ENCODE measurements around the gene ZMYM2. TPM values are rescaled to one million over a fixed set of nuclear protein-coding genes. Genes with fewer than 3 reads are reported as not detected.
A peak's percentile ranks its signal among the peaks of the same experiment; 100 is the strongest.

ZMYM2 gene
- total and polyA plus RNA-seq, 2 of the 13 experiments (the other 11 are each of a cell fraction or from before 2014, with no cell fraction given): 22.4 to 40.8 TPM

GRCh38 chr13:20033486-20033885 is 75.0 kb downstream of the ZMYM2 start (continued):
- TF ChIP-seq, protein P1, sequence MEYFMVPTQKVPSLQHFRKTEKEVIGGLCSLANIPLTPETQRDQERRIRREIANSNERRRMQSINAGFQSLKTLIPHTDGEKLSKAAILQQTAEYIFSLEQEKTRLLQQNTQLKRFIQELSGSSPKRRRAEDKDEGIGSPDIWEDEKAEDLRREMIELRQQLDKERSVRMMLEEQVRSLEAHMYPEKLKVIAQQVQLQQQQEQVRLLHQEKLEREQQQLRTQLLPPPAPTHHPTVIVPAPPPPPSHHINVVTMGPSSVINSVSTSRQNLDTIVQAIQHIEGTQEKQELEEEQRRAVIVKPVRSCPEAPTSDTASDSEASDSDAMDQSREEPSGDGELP (IDR thresholded peaks at IDR 0.05; ENCODE audit: borderline replicate concordance, low read depth): no peak
- TF ChIP-seq SMARCE1 (IDR thresholded peaks at IDR 0.05; ENCODE audit: borderline replicate concordance) (no peak), SPEN (CRISPR knock-in tag; IDR thresholded peaks at IDR 0.05; ENCODE audit: low read depth) (no peak), BRF2 (CRISPR knock-in tag; IDR thresholded peaks at IDR 0.05) (no peak), IRF2 (CRISPR knock-in tag; IDR thresholded peaks at IDR 0.05) (no peak), SIN3A (IDR thresholded peaks at IDR 0.05; ENCODE audit: borderline replicate concordance, low read depth, low read length) (no peak)

- H3K9ac ChIP-seq (ENCODE audit: insufficient read depth, low read depth, low read length): no peak overlapping the region
- no peak overlapping the region for H3K4me2 ChIP-seq (ENCODE audit: low read depth, low read length)
- no peak for ATAC-seq
- BruUV-seq (replicated peaks): no TSS peak
- FAIRE-seq: peak; percentile 12
- in situ Hi-C loops (cut with HindIII; ENCODE audit: extremely low pct_ligation_motif_present, low pct_unique_long_range_greater_than_20kb): no loop called here
- TF ChIP-seq STAG1 (CRISPR knock-in tag; IDR thresholded peaks at IDR 0.05) (peak; percentile 43), ZBTB40 (IDR thresholded peaks at IDR 0.05) (no peak), ZBTB40 (CRISPR knock-in tag; IDR thresholded peaks at IDR 0.05) (no peak), CTCF (CRISPR knock-in tag; IDR thresholded peaks at IDR 0.05) (0 out of 2 replicates have a peak, but pooled peaks have one; percentile 22)
- POLR2A ChIA-PET: no interaction called here
- H4K20me1 ChIP-seq (ENCODE audit: insufficient read depth, low read length): no peaks in the 10 kb centered on the region
- intact Hi-C loops (cut with micrococcal nuclease; ENCODE audit: unreplicated experiment): loop anchor here (1.0 kb wide), 1 partner anchor 128 kb away; no protein-coding TSS in a partner anchor
- H3K27ac ChIP-seq (ENCODE audit: extremely low read length, insufficient read depth, low read length): no peak overlapping the region
- no peak overlapping the region for H3K4me3 ChIP-seq (replicated peaks in 1 of 3; ENCODE audit: insufficient read depth in 1 of 3, low read depth in 2 of 3, low read length in 3 of 3)
- H3K4me1 ChIP-seq (ENCODE audit: insufficient read depth, low read length): no peaks in the 10 kb centered on the region
- no peak overlapping the region for H2AFZ ChIP-seq (ENCODE audit: low read length)
- no peaks in the 10 kb centered on the region for H3K9me3 ChIP-seq (ENCODE audit: low read length)
- CTCF ChIA-PET (ENCODE audit: low intra/inter-chr PET ratio, low total read pairs): interaction anchor here (1.6 kb wide), 1 partner anchor 128 kb away, joined by 7 read pairs; no protein-coding TSS in a partner anchor
- WGBS (ENCODE audit: low lambda C conversion rate): 81% methylated on average over 4 of the region's 4 CpGs
- no peak for DNase-seq (ENCODE audit: low spot score)
- no peaks in the 10 kb centered on the region for H3K27me3 ChIP-seq (ENCODE audit: control insufficient read depth in 1 of 2, insufficient read depth in 2 of 2, low read length in 2 of 2)
- peaks cover 3% of the 10 kb centered on the region for H3K79me2 ChIP-seq (ENCODE audit: insufficient read depth, low read length)
- peaks cover 6 to 40% of the 10 kb centered on the region in 2 experiments for H3K36me3 ChIP-seq (replicated peaks in 1 of 2; ENCODE audit: control insufficient read depth in 1 of 2, insufficient read depth in 2 of 2, low read length in 2 of 2)
Observed at GRCh38 chr13:20035130-20035529, 76.6 kb downstream of the ZMYM2 start.
